Fibroblast of the aortic adventitia (primary cell): ENCODE measurements around the gene CPA5. TPM values are rescaled to one million over a fixed set of nuclear protein-coding genes. Genes with fewer than 3 reads are reported as not detected.
A peak's percentile ranks its signal among the peaks of the same experiment; 100 is the strongest.

Experiments
- DNase-seq: peaks from one replicate; pipeline ENCODE4 v3.0.0-alpha.2; 2010; ENCODE audit warnings: low read depth
- H3K4me3 ChIP-seq: 2 replicates; pipeline ENCODE4 v1.5.1; 2011; ENCODE audit warnings: low read depth, mild to moderate bottlenecking, control low read depth, low read length, moderate library complexity
- CTCF ChIP-seq: IDR thresholded peaks from 2 replicates; pipeline ENCODE4 v1.5.1; 2011; ENCODE audit warnings: mild to moderate bottlenecking, low read length, control low read depth, inconsistent platforms; ENCODE audit not compliant: insufficient read depth
- total RNA-seq: library from RNA; depleted of rRNA; stranded (reverse); fragments of >200 nt; gene quantifications from 2 replicates; pipeline ENCODE4 v1.2.3, GENCODE V29; 2012; ENCODE audit warnings: low replicate concordance

The CPA5 gene
- 0.09 TPM in 1 of 2 replicates, not detected in the other for total RNA-seq

- peak within 1 kb of the TSS; percentile 14 for H3K4me3 ChIP-seq
- no peak for TF ChIP-seq CTCF
- no peak for DNase-seq
Measured at GRCh38 chr7:130344271-130344866, at the start of gene CPA5. Gene CPA5 (plus strand): TSS chr7:130344816. CDS start chr7:130346486, 1,670 bp downstream.

GRCh38 chr7:130296221-130296951 lies 48.2 kb upstream of the CPA5 start:
- no peak for DNase-seq
- TF ChIP-seq CTCF, result no peak
- no peak overlapping the region for H3K4me3 ChIP-seq

- no peak for DNase-seq
- no peak overlapping the region for H3K4me3 ChIP-seq
- no peak for TF ChIP-seq CTCF
Measured at GRCh38 chr7:130297628-130298543, 46.7 kb upstream of the CPA5 start.

- no peak for TF ChIP-seq CTCF
- no peak for DNase-seq
- H3K4me3 ChIP-seq, result no peak overlapping the region
Measured at GRCh38 chr7:130298544-130299326, 45.9 kb upstream of the CPA5 start.

- DNase-seq, result no peak
- TF ChIP-seq CTCF, result no peak
- no peak overlapping the region for H3K4me3 ChIP-seq
Measured at GRCh38 chr7:130299866-130300265, 44.8 kb upstream of the CPA5 start.

GRCh38 chr7:130301501-130302020 lies 43.1 kb upstream of the CPA5 start:
- no peak for DNase-seq
- H3K4me3 ChIP-seq, result no peak overlapping the region
- TF ChIP-seq CTCF, result no peak
